Iris pigment epithelial cell (primary cell): ENCODE data around the gene OVCA2.

Source experiments
- DNase-seq: peaks from one replicate; pipeline ENCODE4 v3.0.0-alpha.2; 2011; ENCODE audit warnings: low read depth

Gene OVCA2

GRCh38 chr17:2013994-2014317 lies 27.9 kb upstream of the OVCA2 start:
- no peak for DNase-seq

GRCh38 chr17:2015314-2015713 lies 26.5 kb upstream of the OVCA2 start:
- no peak for DNase-seq

- DNase-seq: no peak
Measured at GRCh38 chr17:2016494-2016893, 25.3 kb upstream of the OVCA2 start.

- no peak for DNase-seq
Measured at GRCh38 chr17:2017274-2017941, 24.4 kb upstream of the OVCA2 start.

GRCh38 chr17:2018716-2019510 lies 22.9 kb upstream of the OVCA2 start:
- no peak for DNase-seq

- no peak for DNase-seq
Measured at GRCh38 chr17:2019723-2020122, 22.1 kb upstream of the OVCA2 start.

GRCh38 chr17:2020721-2021120 lies 21.1 kb upstream of the OVCA2 start:
- DNase-seq: no peak

- no peak for DNase-seq
Measured at GRCh38 chr17:2022647-2023240, 19.1 kb upstream of the OVCA2 start.

- no peak for DNase-seq
Measured at GRCh38 chr17:2023256-2023655, 18.6 kb upstream of the OVCA2 start.

GRCh38 chr17:2023692-2024571 lies 17.9 kb upstream of the OVCA2 start:
- peak; percentile 42 for DNase-seq

- no peak for DNase-seq
Measured at GRCh38 chr17:2024572-2025219, 17.1 kb upstream of the OVCA2 start.

GRCh38 chr17:2025220-2025621 lies 16.6 kb upstream of the OVCA2 start, which contains the start of gene RTN4RL1:
Gene RTN4RL1 (minus strand): TSS chr17:2025334. CDS start chr17:2024865, 469 bp downstream.
- peak; percentile 32 for DNase-seq

- peak; percentile 62 for DNase-seq
Measured at GRCh38 chr17:2025622-2026309, 16.1 kb upstream of the OVCA2 start.

GRCh38 chr17:2027528-2028233 lies 14.1 kb upstream of the OVCA2 start:
- no peak for DNase-seq

GRCh38 chr17:2028234-2028614 lies 13.6 kb upstream of the OVCA2 start:
- DNase-seq: no peak

- DNase-seq: no peak
Measured at GRCh38 chr17:2028737-2029136, 13.1 kb upstream of the OVCA2 start.

GRCh38 chr17:2029911-2030778 lies 11.7 kb upstream of the OVCA2 start, which contains the start of gene DPH1:
Gene DPH1 (plus strand): TSS chr17:2030153. CDS start chr17:2030170, 17 bp downstream.
- DNase-seq: peak; percentile 94

- no peak for DNase-seq
Measured at GRCh38 chr17:2030779-2031163, 11.1 kb upstream of the OVCA2 start.

- no peak for DNase-seq
Measured at GRCh38 chr17:2033153-2033552, 8.7 kb upstream of the OVCA2 start.
